SK-N-DZ (cell line): ENCODE measurements around the gene NRARP.

Experiments used
- DNase-seq: peaks from one replicate; pipeline ENCODE4 v3.0.0-alpha.2; 2015; ENCODE audit warnings: low spot score

Gene NRARP

DNA sequence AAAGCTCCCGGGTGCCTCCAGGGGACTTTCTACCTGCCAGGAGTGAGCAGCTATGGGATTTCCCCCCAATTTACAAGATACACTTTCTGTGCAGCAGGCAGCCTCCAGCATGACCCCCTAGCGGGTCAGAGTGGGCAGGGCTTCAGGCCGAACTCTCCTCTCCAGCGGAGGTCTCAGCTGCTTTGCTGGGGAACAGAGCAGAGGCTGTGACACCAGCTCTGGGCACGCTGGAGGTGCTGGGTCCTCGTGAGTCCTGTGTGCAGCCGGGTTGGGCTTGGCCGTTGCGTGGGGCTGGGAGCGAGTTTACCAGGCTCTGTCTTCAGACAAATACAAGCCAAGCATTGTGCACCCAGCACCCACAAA is 2.9 kb downstream of the NRARP start:
- no peak for DNase-seq

DNA sequence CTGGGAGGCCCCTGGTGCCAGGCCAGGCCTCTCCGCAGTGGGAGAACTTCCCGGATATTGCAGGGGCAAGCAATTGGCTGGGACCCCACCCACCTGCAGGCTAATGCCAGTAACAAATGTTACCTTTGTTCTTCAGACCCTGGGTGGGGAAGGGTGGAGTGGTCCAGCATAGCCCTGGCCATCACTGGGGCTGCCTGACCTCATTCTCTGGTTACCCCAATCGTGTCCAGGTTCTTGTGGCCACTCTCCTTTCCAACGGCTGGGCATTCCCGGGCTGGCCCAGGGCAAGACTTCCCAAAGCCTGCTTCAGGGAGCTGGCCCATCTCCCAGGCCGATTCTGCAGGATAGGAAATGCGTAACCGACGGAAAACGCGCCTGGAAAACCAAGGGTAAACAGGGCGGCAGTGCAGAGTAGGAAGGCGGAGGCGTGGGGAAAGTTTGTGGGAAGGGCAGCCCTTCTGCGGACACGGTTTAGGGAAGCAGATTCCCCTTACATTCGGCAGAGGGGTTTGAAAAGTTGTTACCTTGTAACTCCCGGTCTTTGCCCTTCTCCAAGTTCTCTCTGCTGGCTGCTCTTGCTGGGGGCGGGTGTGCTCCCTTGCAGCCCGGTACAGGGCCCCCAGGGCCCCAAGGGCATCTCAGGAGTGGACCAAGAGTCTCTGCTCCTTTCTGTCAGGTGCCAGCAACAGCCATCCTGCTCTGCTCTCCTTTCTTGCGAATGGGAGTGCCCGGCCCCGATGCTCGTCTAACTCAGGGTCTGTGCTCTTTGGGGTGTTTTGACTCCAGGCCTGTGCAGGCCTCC is 3.5 kb downstream of the NRARP start:
- no peak for DNase-seq

DNA sequence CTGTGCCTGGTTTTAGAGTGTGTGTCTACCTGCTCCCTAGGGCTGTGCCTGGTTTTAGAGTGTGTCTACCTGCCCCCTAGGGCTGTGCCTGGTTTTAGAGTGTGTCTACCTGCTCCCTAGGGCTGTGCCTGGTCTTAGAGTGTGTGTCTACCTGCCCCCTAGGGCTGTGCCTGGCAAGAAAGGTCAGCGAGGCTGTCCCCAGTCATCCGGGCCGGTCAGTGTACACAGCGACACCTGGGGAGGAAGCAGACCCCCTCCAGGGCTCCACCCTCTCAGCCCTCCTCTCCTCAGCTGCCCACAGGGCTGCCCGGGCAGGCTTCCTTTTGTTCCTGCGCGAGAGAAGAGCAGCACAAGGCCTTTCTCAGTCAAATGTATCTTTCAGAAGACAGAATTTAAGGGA is 4.1 kb downstream of the NRARP start:
- DNase-seq: no peak

DNA sequence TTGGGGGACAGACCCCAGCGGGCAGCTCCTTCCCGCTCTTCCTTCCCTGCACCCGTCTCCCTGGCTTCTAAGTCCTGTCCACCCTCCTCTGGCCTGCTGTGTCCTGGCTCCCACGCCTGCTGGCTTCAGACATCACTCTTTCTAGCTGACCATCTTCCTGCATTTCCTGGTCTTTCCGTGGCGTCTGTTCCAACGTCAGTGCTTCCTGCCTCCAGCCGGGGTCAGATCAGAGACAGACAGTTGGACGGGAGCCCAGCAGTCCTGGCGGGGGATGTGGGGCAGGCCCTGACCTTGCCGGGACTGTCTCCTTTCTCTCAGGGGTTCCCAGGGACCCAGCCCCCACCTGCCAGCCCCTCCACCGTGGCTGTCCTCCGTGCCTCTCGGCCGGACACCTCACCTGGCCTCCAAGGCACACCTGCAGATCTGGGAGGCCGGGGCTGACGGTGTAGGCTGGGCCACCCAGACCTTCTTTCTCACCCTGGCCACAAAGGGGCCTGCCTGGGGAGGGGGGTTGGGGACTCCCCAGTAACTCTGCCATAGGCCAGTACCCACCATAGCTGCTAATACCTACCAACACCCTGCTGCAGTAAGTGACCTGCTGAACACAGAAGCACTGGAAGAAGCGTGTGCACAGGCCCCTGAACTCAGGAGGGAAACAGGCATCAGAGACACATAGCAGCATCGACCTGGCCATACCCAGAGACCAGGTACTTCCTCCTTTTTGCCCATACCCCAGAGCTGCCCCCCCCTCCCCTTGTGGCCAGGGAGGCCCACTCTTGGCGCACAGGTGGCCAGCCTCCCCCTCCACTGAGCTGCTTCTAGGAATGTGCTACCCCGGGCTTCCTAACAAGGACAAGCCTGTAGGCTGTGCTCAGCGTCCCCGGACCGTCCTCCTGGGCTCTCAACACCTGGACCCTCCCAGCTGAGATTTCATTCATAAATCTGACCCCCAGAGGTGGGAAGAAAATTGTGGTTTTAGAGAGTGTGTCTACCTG is 5.1 kb downstream of the NRARP start:
- no peak for DNase-seq

DNA sequence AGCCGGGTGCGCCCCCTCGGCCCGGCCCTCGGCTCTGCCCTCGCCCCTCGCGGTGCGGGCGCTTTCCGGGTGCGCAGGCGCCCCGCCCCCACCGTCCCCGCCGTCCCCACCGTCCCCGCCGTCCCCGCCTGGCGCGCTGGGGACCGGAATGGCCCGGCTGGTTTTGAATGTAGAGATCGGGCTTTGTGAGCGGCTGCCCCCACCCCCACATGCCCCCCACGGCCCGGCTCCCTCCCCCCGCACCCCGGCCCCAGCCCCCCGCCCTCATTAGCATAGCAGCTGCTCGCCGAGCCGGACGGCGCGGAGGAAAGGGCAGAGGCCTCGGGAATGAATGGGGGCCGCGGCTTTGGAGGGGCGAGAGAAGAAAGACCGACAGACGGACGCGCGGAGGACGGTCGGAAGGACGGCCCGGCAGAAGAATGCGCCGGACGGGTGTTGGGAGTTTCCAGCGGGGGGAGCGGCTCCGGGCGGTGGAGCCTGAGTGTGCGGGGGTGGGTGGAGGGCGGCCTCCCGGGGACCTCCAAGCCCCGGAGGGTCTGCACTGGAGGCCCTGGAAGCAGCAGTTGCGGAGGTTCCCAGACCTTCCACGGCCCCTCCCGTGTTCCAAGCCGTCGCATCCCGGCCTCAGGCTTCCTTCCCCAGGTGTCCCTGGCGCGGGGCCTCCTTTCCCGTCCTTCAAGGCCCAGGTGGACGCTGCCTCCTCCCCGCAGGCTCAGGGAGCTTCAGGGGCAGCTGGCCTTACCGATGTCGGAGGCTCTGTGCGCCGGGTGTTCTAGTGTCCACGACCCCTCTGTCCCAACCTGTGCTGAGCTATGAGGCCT is 6.0 kb downstream of the NRARP start:
- DNase-seq: no peak

DNA sequence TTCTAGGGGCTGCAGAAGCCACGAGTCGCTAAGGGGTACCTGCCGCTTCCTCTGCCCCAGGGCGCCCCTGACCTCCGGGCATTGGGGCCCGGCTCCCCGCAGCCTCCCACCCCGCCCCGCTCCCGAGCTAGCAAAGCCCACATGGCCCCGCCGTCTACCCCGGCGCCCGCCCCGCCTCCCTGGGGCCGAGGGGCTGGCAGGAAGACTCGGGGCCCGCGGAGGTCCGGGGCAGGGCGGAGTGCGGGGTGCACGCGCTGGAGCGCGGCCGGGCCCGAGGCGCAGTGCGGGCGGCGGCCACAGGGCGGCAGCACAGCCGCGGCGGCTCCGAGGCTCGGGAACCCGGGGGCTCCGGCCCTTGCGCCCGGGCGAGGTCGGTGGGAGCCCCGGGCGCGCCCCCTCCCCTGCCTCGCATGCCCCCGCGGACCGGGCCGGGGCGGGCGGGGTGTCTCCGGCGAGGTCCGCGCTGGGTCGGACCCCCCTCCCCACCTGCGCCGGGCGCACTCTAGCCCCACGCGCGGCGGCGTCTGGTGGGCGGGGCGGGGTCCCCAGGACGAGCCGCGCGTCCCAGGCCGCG is 6.7 kb downstream of the NRARP start:
- no peak for DNase-seq

DNA sequence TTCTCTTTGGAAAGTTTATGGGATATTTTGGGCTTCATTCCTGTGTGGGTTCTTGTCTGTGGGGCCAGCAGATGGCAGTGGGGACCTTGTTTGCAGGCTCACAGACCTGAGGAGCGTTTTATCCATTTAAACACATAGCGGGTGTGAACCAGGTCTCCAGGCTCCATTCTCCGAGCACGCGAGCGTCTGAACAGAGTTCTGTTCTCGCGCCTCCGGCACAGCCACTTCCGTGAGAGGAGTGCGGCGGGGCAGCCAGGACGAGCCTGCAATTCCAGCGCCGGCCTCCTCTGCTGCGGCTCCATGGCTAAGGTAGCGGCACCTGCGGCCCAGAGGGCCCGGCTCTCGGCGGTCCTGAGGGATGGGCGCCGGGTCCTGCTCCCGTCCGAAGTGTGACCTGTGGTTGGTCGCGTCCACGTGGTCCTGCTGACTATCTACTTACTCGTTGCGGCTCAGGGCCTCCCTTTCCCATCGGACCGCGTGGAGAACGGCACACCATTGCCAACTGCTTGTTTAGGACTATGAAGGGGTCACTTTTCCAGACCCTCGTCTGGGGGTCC is 7.3 kb downstream of the NRARP start:
- DNase-seq: peak; percentile 56

DNA sequence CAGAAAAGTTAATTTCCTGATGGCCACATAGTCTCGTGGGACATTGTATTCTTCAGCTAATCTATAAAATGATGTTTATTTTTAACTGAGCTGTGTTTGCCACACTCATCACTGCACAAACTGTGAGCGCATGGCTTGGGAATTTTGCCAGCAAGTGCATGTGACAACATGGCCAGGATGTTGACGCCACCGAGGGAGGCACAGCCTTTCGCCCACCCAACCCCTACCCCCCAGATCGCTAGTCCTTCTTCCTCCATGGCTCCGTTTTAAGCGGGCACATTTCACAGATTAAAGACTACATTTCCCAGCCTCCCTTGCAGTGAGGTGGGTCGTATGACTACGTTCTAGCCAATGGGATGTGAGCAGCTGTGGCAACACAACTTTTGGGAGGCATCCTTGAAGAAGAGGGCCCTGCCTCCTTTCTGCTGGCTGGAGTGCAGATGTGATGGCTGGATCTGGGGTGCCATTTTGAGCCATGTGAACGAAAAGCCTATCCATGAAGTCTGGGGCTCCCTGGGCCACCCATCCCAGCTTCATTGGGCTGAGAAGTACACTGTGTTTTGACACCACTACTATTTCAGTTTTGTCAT is 7.9 kb downstream of the NRARP start:
- DNase-seq: peak; percentile 71

DNA sequence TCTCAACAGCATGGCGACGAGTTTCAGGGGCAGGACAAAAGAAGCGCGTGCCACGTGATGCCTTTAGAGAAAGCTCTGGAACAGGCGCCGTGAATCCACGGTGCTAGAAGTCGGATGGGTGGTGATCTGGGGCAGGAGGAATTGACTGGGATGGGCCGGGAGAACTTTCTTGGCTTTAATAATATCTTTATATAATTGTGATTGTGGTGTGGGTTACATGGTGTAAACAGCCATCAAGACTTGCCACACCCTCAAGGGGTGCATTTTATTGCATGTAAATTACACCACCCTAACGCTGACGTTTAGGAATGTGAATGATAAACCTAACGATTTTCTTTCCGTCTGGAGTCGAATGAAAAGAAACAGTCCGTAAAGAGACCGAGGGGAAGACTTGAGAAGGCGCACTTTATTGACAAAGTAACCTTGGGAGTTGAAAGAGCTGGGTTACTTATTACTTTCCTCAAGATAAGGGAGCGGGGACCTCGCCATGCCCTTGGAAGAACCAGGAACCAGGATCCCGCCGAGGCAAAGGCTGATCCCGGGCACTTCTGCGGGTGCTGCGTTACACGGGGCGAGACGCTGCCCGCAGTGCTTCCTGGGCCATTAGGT is 8.5 kb downstream of the NRARP start:
- DNase-seq: no peak

DNA sequence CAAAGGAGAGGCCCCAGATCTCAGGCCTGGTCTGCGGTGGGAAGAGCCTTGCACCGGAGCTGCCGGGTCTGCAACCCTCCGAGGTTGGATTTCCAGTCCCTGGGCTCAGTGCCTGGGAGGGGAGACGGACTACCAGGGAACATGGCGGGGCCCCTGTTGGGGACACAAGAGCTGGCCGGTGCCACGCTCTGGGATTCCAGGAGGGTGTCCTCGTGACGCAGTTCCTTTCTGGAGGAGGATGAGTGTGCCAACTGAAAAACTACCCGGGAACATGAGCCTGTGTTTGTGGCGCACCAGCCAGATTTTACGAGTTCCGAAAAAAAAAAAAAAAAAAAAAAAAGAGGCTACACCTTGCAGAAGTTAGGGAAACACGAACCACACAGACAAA is 9.0 kb downstream of the NRARP start:
- no peak for DNase-seq

DNA sequence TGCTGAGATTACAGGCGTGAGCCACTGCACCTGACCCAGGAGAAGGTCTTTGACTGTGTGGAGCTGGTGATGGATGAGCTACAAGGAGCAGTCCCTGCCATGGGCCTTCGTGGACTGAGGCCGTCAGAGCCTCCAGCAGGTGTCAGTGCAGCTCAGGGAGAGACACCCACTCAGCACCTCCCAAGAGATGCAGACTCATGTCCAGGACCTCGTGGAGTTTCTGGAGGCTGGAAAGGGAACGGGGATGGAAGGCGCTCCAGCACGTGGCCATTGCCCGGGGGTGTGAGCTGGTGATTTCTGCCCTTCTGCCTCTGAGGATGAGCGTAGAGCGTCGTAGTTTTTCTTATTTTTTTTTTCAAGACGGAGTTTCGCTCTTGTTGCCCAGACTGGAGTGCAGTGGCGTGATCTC is 15.1 kb downstream of the NRARP start:
- peak; percentile 82 for DNase-seq

DNA sequence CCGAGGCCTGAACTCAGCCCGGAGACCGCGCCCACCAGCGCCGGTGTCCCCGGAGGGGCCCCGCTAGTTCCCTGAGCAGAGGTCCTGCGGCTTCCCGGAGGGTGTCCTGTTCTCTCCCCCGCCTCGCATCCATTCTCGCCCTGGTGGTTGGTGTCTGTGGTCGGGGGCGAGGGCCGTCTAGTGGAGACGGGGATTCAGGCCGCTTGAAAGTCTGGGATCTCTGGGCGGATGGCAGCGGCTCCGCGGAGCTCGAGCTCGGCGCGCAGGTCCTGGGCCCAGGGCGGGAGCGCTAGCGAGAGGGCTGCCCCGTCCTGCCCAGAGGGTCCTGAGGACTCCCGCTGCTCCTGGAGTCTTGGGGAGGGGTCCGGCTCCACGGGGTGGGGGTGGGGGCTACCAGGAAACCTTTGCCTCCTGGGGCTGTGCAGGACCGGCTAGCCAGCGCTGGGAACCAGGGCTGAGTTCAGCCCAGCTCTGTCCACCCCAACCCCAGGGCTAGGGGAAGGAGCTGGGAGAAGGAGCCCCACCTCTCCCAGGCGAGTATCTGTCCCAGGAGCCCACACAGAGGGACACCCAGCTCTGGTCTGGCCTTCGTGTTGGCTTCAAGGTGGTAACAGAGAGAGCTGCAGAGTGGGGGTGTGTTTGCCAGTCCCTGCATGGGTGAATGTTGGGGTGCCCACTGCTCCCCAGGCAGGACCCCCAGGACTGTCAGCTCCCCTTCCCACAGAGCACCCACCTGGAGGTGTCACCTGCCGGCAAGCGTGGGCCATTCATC is 20.5 kb downstream of the NRARP start:
- peak; percentile 15 for DNase-seq

DNA sequence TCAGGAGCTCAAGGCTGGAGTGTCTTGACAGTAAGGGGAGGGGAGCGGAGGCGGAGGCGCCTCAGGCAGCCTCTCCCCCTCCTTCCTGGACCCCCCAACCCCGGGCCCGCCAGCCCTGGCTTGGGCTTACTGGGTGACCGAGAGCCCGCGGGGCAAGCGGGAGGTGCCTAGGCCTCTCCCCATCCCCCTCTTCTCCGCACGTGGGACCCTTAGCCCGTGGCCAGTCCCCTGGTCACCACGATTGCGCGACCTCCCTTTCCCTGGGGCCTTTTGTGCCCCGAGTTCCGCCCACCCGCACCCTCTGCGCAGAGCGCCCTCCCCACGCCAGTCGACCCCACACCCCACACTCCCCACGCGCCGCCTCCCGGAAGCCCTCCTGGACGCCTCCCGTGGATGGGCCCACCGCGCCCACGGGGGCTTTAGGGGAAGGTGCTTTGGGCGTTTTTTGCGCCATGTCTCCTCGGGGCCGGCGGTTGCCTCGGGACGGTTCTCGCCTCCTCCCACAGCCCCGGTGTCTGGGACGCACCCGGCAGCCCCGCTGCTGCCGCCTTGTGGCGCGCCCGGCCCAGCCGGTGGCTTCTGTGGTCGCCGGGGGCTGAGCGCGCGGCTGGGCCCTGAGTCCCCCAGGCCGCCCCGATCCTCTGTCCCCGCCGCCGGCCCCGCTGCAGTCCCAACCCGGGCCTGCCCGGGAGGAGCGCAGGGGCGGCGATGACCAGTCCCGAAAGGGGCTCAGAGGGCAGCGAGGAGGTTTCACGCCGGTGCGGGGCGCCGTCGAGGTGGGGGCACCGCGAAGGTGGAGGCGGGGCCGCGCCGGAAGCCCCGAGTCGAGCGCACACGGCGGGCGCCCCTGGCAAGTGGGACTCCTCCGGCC is 21.4 kb downstream of the NRARP start:
- peak; percentile 53 for DNase-seq

DNA sequence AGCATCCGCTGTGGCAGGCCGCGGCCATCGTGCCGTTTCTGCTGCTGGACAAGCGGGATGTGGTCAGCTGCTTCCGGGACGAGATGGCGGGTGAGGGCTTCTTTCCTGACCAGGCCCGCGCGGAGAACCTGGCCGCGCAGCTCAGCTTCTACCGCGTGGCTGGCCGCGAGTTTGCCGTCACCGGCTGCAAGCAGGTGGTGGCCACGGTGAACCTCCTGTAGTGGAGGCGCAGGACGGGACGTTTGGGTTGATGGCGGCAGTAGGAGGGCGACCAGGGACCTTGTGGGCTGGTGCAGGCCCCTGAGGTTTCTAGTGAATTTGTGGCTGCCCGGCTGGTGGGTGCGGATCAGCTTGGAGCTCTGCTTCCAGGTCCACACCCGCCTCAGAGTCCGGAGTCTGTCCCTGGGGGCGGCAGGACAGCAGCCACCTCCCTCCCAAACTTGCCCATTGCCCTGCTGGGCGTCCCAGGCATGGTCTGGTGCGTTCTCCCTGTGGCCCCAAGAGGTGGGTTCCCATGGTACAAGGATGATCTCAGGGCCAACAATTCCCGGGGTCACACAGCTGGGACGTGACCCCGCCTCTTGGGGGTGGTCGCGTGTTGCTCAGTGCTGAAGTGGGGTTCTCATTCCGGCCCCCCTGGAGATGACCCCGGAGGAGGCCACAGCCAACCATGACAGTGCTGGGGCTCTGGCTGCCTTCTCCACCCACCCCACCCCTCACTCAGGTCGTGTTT is 22.2 kb downstream of the NRARP start:
- DNase-seq: peak; percentile 13

DNA sequence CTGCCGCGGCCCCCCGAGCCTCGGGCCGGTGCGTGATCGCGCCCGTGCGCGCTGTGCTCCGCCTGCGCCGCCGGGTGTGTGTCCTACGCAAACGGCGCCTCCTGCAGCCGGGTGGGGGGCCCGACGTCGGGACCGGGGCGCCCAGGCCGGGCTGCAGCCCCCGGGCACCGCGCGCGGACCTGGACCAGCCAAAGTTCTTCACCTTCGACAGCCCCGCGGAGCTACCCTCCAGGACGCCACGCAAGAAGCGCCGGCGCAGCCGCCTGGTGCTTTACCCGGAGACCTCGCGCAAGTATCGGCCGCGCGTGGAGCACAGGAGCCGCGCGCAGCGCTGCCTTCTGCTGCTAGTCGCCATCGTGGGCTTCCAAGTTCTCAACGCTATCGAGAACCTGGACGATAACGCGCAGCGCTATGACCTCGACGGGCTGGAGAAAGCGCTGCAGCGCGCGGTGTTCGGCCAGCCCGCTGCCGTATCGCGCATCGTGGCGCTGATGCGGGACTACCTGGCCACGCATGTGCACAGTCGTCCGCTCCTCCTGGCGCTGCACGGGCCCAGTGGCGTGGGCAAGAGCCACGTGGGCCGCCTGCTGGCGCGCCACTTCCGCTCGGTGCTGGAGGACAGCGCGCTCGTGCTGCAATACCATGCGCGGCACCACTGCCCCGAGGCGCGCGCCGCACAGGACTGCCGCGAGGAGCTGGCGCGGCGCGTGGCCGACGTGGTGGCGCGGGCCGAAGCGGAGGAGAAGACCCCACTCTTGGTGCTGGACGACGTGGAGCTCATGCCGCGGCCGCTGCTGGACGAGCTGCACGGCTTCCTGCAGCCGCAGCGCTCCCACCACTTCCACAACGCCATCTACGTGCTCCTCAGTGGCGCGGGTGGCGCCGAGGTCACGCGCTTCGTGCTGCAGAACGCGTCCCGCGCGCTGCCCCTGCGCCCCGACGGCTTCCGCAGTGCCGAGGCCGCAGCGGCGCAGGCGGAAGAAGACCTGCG is 23.1 kb downstream of the NRARP start:
- DNase-seq: no peak

DNA sequence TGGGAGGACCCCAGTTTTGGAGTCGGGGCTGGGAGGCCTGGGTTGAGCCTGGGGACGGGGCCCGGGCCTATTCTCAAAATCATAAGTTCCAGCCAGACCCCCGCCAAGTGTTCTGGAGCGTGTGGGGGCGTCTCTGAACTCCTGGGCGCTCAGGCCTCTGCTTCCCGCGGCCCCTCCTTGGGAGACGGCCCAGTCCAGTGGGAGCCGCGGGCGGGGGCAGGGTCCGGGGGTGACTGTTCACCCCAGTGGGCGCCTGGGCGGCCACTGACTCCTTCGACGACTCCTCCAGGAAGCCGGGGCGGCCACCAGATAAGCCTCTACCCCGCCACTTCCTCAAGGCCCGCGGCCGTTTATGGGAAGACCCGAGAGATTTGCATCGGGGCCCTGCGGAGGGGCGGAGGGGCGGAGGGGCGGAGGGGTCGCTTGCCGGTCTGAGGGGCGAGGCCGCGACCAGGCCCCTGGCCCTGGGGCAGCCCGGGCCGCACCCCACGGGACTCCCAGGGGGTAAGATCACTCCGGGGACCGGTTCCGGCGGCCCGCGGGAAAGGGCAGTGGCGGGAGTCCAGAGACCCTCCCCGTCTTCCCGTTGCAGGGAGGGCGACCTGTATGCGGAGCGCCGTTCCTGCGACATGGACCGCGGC is 23.9 kb downstream of the NRARP start:
- no peak for DNase-seq
